ENCODE measurements around the gene CADPS2. TPM values are rescaled to one million over a fixed set of nuclear protein-coding genes. Genes with fewer than 3 reads are reported as not detected.
"Not testable (repeated sequence)": the region's sequence is repeated elsewhere in the genome, so short reads cannot be mapped to it uniquely, and the experiment has no call there.

Gene CADPS2
- polyA plus RNA-seq, 2 donors, result 1.6 to 3.3 TPM

- no peaks in the 10 kb centered on the region for H3K4me1 ChIP-seq (ENCODE audit: control insufficient read depth in 2 of 2, insufficient read depth in 2 of 2, low read length in 1 of 2)
- 44 to 61% methylated on average over 2 of the region's 2 CpGs for WGBS, 2 donors
These were observed 234.8 kb downstream of the CADPS2 start for GRCh38 chr7:122651451-122651850.

GRCh38 chr7:122643250-122643649 is 243.0 kb downstream of the CADPS2 start:
- WGBS, 2 donors, result 80 to 90% methylated on average over 1 of the region's 1 CpG
- no peaks in the 10 kb centered on the region for H3K9me3 ChIP-seq (ENCODE audit: control insufficient read depth in 2 of 2, insufficient read depth in 1 of 2, low read depth in 1 of 2, low read length in 1 of 2)
- H3K4me3 ChIP-seq (ENCODE audit: low read depth in 1 of 2, low read length in 2 of 2), result no peak overlapping the region
- no peaks in the 10 kb centered on the region for H3K36me3 ChIP-seq (ENCODE audit: control insufficient read depth in 2 of 2, insufficient read depth in 2 of 2, low read length in 1 of 2)
- H3K27ac ChIP-seq (ENCODE audit: low read depth in 2 of 2, low read length in 1 of 2), result no peak overlapping the region
- no peaks in the 10 kb centered on the region for H3K27me3 ChIP-seq (ENCODE audit: control insufficient read depth in 1 of 2, insufficient read depth in 2 of 2, low read length in 2 of 2)
- H3K4me1 ChIP-seq (ENCODE audit: control insufficient read depth in 2 of 2, insufficient read depth in 2 of 2, low read length in 1 of 2), result no peaks in the 10 kb centered on the region

More at GRCh38 chr7:122651451-122651850, 234.8 kb downstream of the CADPS2 start:
- Histone ChIP-seq H3K4me3 (ENCODE audit: low read depth in 1 of 2, low read length in 2 of 2) (no peak overlapping the region), H3K36me3 (ENCODE audit: control insufficient read depth in 2 of 2, insufficient read depth in 2 of 2, low read length in 1 of 2) (no peaks in the 10 kb centered on the region), H3K27me3 (ENCODE audit: control insufficient read depth in 1 of 2, insufficient read depth in 2 of 2, low read length in 2 of 2) (no peaks in the 10 kb centered on the region), H3K27ac (ENCODE audit: low read depth in 2 of 2, low read length in 1 of 2) (no peak overlapping the region), H3K9me3 (ENCODE audit: control insufficient read depth in 2 of 2, insufficient read depth in 1 of 2, low read depth in 1 of 2, low read length in 1 of 2) (no peaks in the 10 kb centered on the region)

DNA sequence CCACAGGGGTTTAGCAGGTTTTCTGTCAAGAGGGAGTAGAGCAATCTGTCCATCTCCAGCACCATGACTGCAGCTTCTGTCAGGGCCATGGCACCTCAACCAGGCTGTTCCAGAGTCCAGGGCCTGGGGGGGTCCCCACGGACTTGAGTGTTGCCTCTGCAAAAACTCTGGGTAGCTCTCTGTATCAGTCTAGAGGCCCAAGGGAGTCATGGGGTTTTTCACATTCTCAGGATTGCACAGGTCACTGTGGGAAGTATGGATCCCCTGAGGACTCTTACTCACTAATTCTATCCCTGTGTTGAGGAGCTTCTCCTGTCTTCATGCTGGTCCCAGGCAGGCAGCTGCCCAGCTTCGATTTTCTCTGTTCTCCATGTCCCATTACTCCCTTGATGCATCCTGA is 247.8 kb downstream of the CADPS2 start:
- 72 to 90% methylated on average over 2 of the region's 2 CpGs for WGBS, 2 donors
- H3K27ac ChIP-seq (ENCODE audit: low read depth in 2 of 2, low read length in 1 of 2), result no peak overlapping the region
- no peaks in the 10 kb centered on the region for H3K9me3 ChIP-seq (ENCODE audit: control insufficient read depth in 2 of 2, insufficient read depth in 1 of 2, low read depth in 1 of 2, low read length in 1 of 2)
- H3K4me1 ChIP-seq (ENCODE audit: control insufficient read depth in 2 of 2, insufficient read depth in 2 of 2, low read length in 1 of 2), result no peaks in the 10 kb centered on the region
- no peak overlapping the region for H3K4me3 ChIP-seq (ENCODE audit: low read depth in 1 of 2, low read length in 2 of 2)
- no peaks in the 10 kb centered on the region for H3K36me3 ChIP-seq (ENCODE audit: control insufficient read depth in 2 of 2, insufficient read depth in 2 of 2, low read length in 1 of 2)
- H3K27me3 ChIP-seq (ENCODE audit: control insufficient read depth in 1 of 2, insufficient read depth in 2 of 2, low read length in 2 of 2), result no peaks in the 10 kb centered on the region

DNA sequence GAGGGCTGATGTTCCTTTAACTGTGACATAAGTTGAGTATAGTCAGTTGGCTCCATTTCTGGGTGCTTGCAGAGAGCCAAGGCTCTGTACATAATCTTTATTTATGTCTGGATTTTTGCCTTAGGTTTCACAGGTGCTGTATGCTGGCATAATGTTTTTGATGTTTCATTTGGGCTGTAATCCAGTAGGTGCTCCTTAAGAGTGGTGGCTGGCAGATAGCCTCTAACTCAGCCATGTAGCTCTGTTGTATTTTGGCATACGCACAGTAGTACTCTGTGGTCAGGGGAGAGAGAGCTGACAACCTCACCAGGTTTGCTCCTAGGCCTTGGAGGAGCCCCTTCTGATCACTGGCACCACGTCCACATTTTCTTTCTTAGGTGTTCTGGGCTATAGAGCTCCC is 248.5 kb downstream of the CADPS2 start:
- no peak overlapping the region for H3K27ac ChIP-seq (ENCODE audit: low read depth in 2 of 2, low read length in 1 of 2)
- no peaks in the 10 kb centered on the region for H3K27me3 ChIP-seq (ENCODE audit: control insufficient read depth in 1 of 2, insufficient read depth in 2 of 2, low read length in 2 of 2)
- H3K4me3 ChIP-seq (ENCODE audit: low read depth in 1 of 2, low read length in 2 of 2), result no peak overlapping the region
- H3K36me3 ChIP-seq (ENCODE audit: control insufficient read depth in 2 of 2, insufficient read depth in 2 of 2, low read length in 1 of 2), result no peaks in the 10 kb centered on the region
- no peaks in the 10 kb centered on the region for H3K4me1 ChIP-seq (ENCODE audit: control insufficient read depth in 2 of 2, insufficient read depth in 2 of 2, low read length in 1 of 2)
- 47 to 53% methylated on average over 2 of the region's 2 CpGs for WGBS, 2 donors
- H3K9me3 ChIP-seq (ENCODE audit: control insufficient read depth in 2 of 2, insufficient read depth in 1 of 2, low read depth in 1 of 2, low read length in 1 of 2), result no peaks in the 10 kb centered on the region

DNA sequence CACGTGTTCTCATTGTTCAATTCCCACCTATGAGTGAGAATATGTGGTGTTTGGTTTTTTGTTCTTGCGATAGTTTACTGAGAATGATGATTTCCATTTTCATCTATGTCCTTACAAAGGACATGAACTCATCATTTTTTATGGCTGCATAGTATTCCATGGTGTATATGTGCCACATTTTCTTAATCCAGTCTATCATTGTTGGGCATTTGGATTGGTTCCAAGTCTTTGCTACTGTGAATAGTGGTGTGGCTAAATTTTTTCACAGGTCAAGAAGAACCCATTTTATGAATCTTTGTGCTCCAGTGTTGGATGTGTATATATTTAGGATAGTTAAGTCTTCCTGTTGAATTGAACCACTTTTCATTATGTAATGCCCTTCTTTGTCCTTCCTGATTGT is 250.8 kb downstream of the CADPS2 start:
- H3K4me1 ChIP-seq (ENCODE audit: control insufficient read depth in 2 of 2, insufficient read depth in 2 of 2, low read length in 1 of 2); H3K36me3 ChIP-seq (ENCODE audit: control insufficient read depth in 2 of 2, insufficient read depth in 2 of 2, low read length in 1 of 2); H3K27ac ChIP-seq (ENCODE audit: low read depth in 2 of 2, low read length in 1 of 2); H3K4me3 ChIP-seq (ENCODE audit: low read depth in 1 of 2, low read length in 2 of 2); H3K27me3 ChIP-seq (ENCODE audit: control insufficient read depth in 1 of 2, insufficient read depth in 2 of 2, low read length in 2 of 2); H3K9me3 ChIP-seq (ENCODE audit: control insufficient read depth in 2 of 2, insufficient read depth in 1 of 2, low read depth in 1 of 2, low read length in 1 of 2): not testable (repeated sequence)
- WGBS, 2 donors, result 90 to 97% methylated on average over 2 of the region's 2 CpGs

- no peak overlapping the region for H3K27ac ChIP-seq (ENCODE audit: low read depth in 2 of 2, low read length in 1 of 2)
- WGBS, 2 donors, result 71 to 77% methylated on average over 3 of the region's 3 CpGs
- no peaks in the 10 kb centered on the region for H3K9me3 ChIP-seq (ENCODE audit: control insufficient read depth in 2 of 2, insufficient read depth in 1 of 2, low read depth in 1 of 2, low read length in 1 of 2)
- no peaks in the 10 kb centered on the region for H3K36me3 ChIP-seq (ENCODE audit: control insufficient read depth in 2 of 2, insufficient read depth in 2 of 2, low read length in 1 of 2)
- no peak overlapping the region for H3K4me3 ChIP-seq (ENCODE audit: low read depth in 1 of 2, low read length in 2 of 2)
- no peaks in the 10 kb centered on the region for H3K4me1 ChIP-seq (ENCODE audit: control insufficient read depth in 2 of 2, insufficient read depth in 2 of 2, low read length in 1 of 2)
- H3K27me3 ChIP-seq (ENCODE audit: control insufficient read depth in 1 of 2, insufficient read depth in 2 of 2, low read length in 2 of 2), result no peaks in the 10 kb centered on the region
These were observed 252.8 kb downstream of the CADPS2 start for GRCh38 chr7:122633472-122633871.

GRCh38 chr7:122632238-122632637 is 254.0 kb downstream of the CADPS2 start:
- H3K4me1 ChIP-seq (ENCODE audit: control insufficient read depth in 2 of 2, insufficient read depth in 2 of 2, low read length in 1 of 2), result no peaks in the 10 kb centered on the region
- H3K4me3 ChIP-seq (ENCODE audit: low read depth in 1 of 2, low read length in 2 of 2), result no peak overlapping the region
- H3K27me3 ChIP-seq (ENCODE audit: control insufficient read depth in 1 of 2, insufficient read depth in 2 of 2, low read length in 2 of 2), result no peaks in the 10 kb centered on the region
- no peak overlapping the region for H3K27ac ChIP-seq (ENCODE audit: low read depth in 2 of 2, low read length in 1 of 2)
- H3K36me3 ChIP-seq (ENCODE audit: control insufficient read depth in 2 of 2, insufficient read depth in 2 of 2, low read length in 1 of 2), result no peaks in the 10 kb centered on the region
- no peaks in the 10 kb centered on the region for H3K9me3 ChIP-seq (ENCODE audit: control insufficient read depth in 2 of 2, insufficient read depth in 1 of 2, low read depth in 1 of 2, low read length in 1 of 2)

GRCh38 chr7:122629412-122629953 is 256.8 kb downstream of the CADPS2 start:
- Histone ChIP-seq H3K9me3 (ENCODE audit: control insufficient read depth in 2 of 2, insufficient read depth in 1 of 2, low read depth in 1 of 2, low read length in 1 of 2) (no peaks in the 10 kb centered on the region), H3K27ac (ENCODE audit: low read depth in 2 of 2, low read length in 1 of 2) (no peak overlapping the region), H3K27me3 (ENCODE audit: control insufficient read depth in 1 of 2, insufficient read depth in 2 of 2, low read length in 2 of 2) (no peaks in the 10 kb centered on the region), H3K4me1 (ENCODE audit: control insufficient read depth in 2 of 2, insufficient read depth in 2 of 2, low read length in 1 of 2) (no peaks in the 10 kb centered on the region), H3K36me3 (ENCODE audit: control insufficient read depth in 2 of 2, insufficient read depth in 2 of 2, low read length in 1 of 2) (no peaks in the 10 kb centered on the region), H3K4me3 (ENCODE audit: low read depth in 1 of 2, low read length in 2 of 2) (no peak overlapping the region)

DNA sequence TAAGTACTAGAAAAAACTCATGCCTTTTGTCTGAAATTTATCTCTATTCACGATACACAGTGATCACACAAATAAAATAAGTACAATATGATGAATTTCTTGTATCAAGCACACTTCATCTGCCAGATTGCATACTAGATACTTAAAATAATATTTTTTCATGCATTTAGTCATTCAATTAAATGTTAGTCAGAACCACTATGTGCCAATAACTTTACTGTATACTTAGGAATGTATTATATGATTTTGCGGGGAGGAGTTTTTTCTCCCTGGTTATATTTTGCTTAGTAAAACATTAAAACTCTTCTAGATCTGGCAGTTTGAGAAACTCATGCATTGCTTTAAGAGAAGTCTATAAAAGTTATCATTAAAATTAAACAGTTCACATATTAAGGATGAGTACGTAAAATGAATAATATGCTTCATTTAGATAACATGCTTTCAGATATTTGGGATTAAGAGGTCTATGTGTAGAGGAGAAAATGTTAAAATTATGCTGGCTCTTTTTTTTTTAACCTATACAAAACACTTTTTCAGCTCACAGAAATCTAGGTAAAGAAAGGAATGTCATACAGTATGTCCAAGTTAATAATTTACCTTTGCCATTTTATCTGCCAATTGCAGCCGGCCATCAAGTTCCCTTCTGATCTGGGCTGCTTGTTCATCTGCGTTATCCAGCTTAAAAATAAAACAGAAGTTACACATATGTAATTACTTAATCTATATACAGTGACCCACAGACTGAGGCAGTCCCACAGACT is 257.4 kb downstream of the CADPS2 start:
- Histone ChIP-seq H3K4me1 (ENCODE audit: control insufficient read depth in 2 of 2, insufficient read depth in 2 of 2, low read length in 1 of 2) (no peaks in the 10 kb centered on the region), H3K27me3 (ENCODE audit: control insufficient read depth in 1 of 2, insufficient read depth in 2 of 2, low read length in 2 of 2) (no peaks in the 10 kb centered on the region), H3K36me3 (ENCODE audit: control insufficient read depth in 2 of 2, insufficient read depth in 2 of 2, low read length in 1 of 2) (no peaks in the 10 kb centered on the region), H3K27ac (ENCODE audit: low read depth in 2 of 2, low read length in 1 of 2) (no peak overlapping the region), H3K9me3 (ENCODE audit: control insufficient read depth in 2 of 2, insufficient read depth in 1 of 2, low read depth in 1 of 2, low read length in 1 of 2) (no peaks in the 10 kb centered on the region), H3K4me3 (ENCODE audit: low read depth in 1 of 2, low read length in 2 of 2) (no peak overlapping the region)
- 84 to 92% methylated on average over 5 of the region's 5 CpGs for WGBS, 2 donors

DNA sequence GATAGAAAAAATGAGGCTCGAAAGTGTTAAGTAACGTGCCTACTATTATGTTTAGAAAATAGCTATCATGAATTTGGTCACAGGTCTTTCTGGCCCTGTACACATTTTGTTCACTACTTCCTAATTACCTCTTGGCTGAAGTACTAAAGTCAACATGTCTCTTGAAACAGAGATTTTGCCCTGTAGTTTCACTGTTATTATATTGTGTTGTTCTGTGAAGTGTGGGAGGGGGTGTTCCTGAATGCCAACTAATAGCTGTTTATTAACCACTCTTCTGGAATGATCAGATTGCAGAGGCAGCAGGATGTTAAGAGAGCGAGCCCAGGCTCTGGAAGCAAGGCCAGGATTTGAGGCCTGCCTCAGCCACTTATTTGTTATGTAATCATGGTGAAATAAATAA is 259.5 kb downstream of the CADPS2 start:
- H3K27me3 ChIP-seq (ENCODE audit: control insufficient read depth in 1 of 2, insufficient read depth in 2 of 2, low read length in 2 of 2), result no peaks in the 10 kb centered on the region
- no peak overlapping the region for H3K4me3 ChIP-seq (ENCODE audit: low read depth in 1 of 2, low read length in 2 of 2)
- no peaks in the 10 kb centered on the region for H3K9me3 ChIP-seq (ENCODE audit: control insufficient read depth in 2 of 2, insufficient read depth in 1 of 2, low read depth in 1 of 2, low read length in 1 of 2)
- 77 to 83% methylated on average over 3 of the region's 3 CpGs for WGBS, 2 donors
- no peaks in the 10 kb centered on the region for H3K36me3 ChIP-seq (ENCODE audit: control insufficient read depth in 2 of 2, insufficient read depth in 2 of 2, low read length in 1 of 2)
- no peaks in the 10 kb centered on the region for H3K4me1 ChIP-seq (ENCODE audit: control insufficient read depth in 2 of 2, insufficient read depth in 2 of 2, low read length in 1 of 2)
- H3K27ac ChIP-seq (ENCODE audit: low read depth in 2 of 2, low read length in 1 of 2), result no peak overlapping the region

All from esophagus (tissue), 2 donors.